ENCODE results near the gene DLX1. TPM values are rescaled to one million over a fixed set of nuclear protein-coding genes. Genes with fewer than 3 reads are reported as not detected.

The DLX1 gene
- total RNA-seq, 1 experiment from 2014 or later, result 2.0 TPM

GRCh38 chr2:172048508-172049503 is 36.5 kb upstream of the DLX1 start:
- no peak for ATAC-seq
- no peaks in the 10 kb centered on the region for H4K20me1 ChIP-seq (ENCODE audit: insufficient read depth)
- no peaks in the 10 kb centered on the region for H3K9me2 ChIP-seq (ENCODE audit: insufficient read depth)
- no peaks in the 10 kb centered on the region for H3K27me3 ChIP-seq (ENCODE audit: insufficient read depth, low read length)
- RAD21 ChIA-PET (ENCODE audit: low non-redundant PET in 1 of 2, low total read pairs in 2 of 2, uncharacterized antibody in 2 of 2, unreplicated experiment in 2 of 2), result no interaction called here
- intact Hi-C loops (cut with micrococcal nuclease), result no loop called here
- no TSS peak for BruUV-seq (replicated peaks)
- H3K4me1 ChIP-seq (ENCODE audit: control insufficient read depth in 1 of 2, insufficient read depth in 2 of 2, low read length in 2 of 2), result no peaks in the 10 kb centered on the region
- no peak for DNase-seq (ENCODE audit: low read depth, low spot score)
- POLR2A ChIA-PET, result no interaction called here
- H3K36me3 ChIP-seq (ENCODE audit: control insufficient read depth in 1 of 2, insufficient read depth in 2 of 2, low read length in 2 of 2), result no peaks in the 10 kb centered on the region
- no peaks in the 10 kb centered on the region for H3K9me3 ChIP-seq (ENCODE audit: control insufficient read depth in 1 of 2, insufficient read depth in 1 of 2, low read depth in 1 of 2, low read length in 2 of 2)
- no peak overlapping the region for H3K4me2 ChIP-seq (ENCODE audit: low read length)
- no peak overlapping the region for H3K9ac ChIP-seq (ENCODE audit: low read length)
- no peaks in the 10 kb centered on the region for H3K79me2 ChIP-seq (ENCODE audit: insufficient read depth, low read length)
- H3K27ac ChIP-seq (ENCODE audit: low read depth, low read length), result no peak overlapping the region
- no peak overlapping the region for H3K4me3 ChIP-seq (replicated peaks in 1 of 2; ENCODE audit: low read depth in 1 of 2, low read length in 2 of 2)
- CTCF ChIA-PET, result no interaction called here
- TF ChIP-seq ELF1 (IDR thresholded peaks at IDR 0.05; ENCODE audit: borderline replicate concordance, low read depth) (no peak), RAD21 (IDR thresholded peaks at IDR 0.05; ENCODE audit: low read depth) (no peak), POLR2AphosphoS5 (IDR thresholded peaks at IDR 0.05; ENCODE audit: low read depth, low read length) (no peak), FOSL1 (IDR thresholded peaks at IDR 0.05; ENCODE audit: low read depth) (no peak), CBX3 (IDR thresholded peaks at IDR 0.05; ENCODE audit: low read depth) (no peak), CEBPB (IDR thresholded peaks at IDR 0.05; ENCODE audit: low read depth) (no peak), MAX (IDR thresholded peaks at IDR 0.05) (no peak), SRF (IDR thresholded peaks at IDR 0.05; ENCODE audit: low read depth) (no peak), EGR1 (IDR thresholded peaks at IDR 0.05; ENCODE audit: low read depth) (no peak), REST (IDR thresholded peaks at IDR 0.05; ENCODE audit: low read depth) (no peak), SIN3A (IDR thresholded peaks at IDR 0.05; ENCODE audit: low read depth) (no peak), TCF7L2 (IDR thresholded peaks at IDR 0.05; ENCODE audit: borderline replicate concordance, extremely low read depth, insufficient read depth, insufficient read length) (no peak)
- H2AFZ ChIP-seq (ENCODE audit: low read depth, low read length, poor library complexity, severe bottlenecking), result no peak overlapping the region
